Uterus (tissue), 2 donors: ENCODE measurements around the gene KRTAP5-2.

Source experiments
- CTCF ChIP-seq, 4 experiments: fragments of 200-600 bp in 2 of 4; fragments of 450-650 bp in 2 of 4; sonication (generic) in 2 of 4; IDR thresholded peaks; one replicate each; pipeline ENCODE4 v1.5.1; 2016 to 2019; ENCODE audit warnings: antibody characterized with exemption in 4 of 4, mild to moderate bottlenecking in 2 of 4, moderate library complexity in 1 of 4
- POLR2A ChIP-seq, 2 donors: fragments of 450-650 bp; IDR thresholded peaks; one replicate each; pipeline ENCODE4 v1.6.1; 2016; ENCODE audit warnings: antibody characterized with exemption in 2 of 2, mild to moderate bottlenecking in 1 of 2, moderate library complexity in 1 of 2

GRCh38 chr11:1567052-1567720, 30.9 kb downstream of the KRTAP5-2 start:
- TF ChIP-seq CTCF (IDR thresholded peaks at IDR 0.05), result no peak
- TF ChIP-seq POLR2A (IDR thresholded peaks at IDR 0.05), result no peak
